HG03139 (cell line): ENCODE measurements around the gene CCNB1.
"Not testable (repeated sequence)": the region's sequence is repeated elsewhere in the genome, so short reads cannot be mapped to it uniquely, and the experiment has no call there.

Experiments used
- ATAC-seq: cut with Tn5 transposase; IDR thresholded peaks from one replicate; pipeline ENCODE4 v1.9.1; 2021; ENCODE audit not compliant: unreplicated experiment

The CCNB1 gene

GRCh38 chr5:69181659-69182293 is 14.8 kb downstream of the CCNB1 start:
- ATAC-seq, result not testable (repeated sequence)

DNA sequence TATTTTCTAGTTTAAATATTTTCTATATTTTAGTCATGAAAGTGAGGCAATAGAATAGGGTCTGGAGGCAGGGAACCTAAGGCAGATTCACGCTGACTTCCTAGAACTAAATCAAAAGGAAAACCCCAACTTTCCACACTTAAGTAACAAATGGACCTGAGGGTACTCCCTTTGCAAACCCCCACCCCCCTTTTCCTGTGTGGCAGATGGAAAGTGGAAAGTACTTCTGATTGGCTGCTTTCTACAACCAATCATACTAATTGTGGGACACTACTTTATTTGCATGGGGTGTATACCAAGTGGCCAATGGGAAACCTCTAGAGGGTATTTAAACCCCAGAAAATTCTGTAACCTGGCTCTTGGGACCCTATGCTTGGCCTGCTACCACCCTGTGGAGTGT is 17.7 kb downstream of the CCNB1 start:
- ATAC-seq, result no peak

DNA sequence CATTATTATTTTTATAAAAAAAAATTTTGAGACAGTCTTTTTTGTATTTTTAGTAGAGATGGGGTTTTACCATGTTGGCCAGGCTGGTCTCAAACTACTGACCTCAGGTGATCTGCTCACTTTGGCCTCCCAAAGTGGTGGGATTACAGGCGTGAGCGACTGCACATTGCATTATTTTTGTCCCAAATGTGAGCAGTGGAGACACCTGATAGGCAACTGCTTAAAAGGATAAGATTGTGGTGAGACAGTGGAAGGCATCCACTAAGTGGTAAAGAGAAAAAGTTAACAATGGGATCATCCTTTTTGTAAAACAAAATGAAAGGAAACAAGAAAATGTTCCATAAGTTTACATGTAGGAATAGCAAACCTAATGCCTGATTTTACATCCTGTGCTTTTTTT is 20.4 kb downstream of the CCNB1 start:
- ATAC-seq, result no peak

DNA sequence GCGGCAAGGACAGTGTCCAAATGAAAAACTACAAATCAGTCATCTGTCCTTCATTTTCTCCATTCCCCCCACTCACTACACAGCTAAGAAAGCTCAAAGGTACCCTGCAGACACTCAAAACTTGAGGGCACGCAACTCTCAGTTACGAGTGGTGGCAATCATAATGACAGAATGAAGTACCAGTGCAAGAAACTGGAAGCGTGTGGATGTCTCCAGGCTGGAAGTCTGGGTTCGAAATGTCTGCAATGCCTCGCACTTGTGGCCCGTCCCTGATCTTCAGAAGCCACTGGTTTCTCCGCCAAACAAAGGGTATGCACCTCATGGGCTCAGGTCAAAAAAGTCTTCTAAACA is 21.8 kb downstream of the CCNB1 start:
- ATAC-seq, result no peak

DNA sequence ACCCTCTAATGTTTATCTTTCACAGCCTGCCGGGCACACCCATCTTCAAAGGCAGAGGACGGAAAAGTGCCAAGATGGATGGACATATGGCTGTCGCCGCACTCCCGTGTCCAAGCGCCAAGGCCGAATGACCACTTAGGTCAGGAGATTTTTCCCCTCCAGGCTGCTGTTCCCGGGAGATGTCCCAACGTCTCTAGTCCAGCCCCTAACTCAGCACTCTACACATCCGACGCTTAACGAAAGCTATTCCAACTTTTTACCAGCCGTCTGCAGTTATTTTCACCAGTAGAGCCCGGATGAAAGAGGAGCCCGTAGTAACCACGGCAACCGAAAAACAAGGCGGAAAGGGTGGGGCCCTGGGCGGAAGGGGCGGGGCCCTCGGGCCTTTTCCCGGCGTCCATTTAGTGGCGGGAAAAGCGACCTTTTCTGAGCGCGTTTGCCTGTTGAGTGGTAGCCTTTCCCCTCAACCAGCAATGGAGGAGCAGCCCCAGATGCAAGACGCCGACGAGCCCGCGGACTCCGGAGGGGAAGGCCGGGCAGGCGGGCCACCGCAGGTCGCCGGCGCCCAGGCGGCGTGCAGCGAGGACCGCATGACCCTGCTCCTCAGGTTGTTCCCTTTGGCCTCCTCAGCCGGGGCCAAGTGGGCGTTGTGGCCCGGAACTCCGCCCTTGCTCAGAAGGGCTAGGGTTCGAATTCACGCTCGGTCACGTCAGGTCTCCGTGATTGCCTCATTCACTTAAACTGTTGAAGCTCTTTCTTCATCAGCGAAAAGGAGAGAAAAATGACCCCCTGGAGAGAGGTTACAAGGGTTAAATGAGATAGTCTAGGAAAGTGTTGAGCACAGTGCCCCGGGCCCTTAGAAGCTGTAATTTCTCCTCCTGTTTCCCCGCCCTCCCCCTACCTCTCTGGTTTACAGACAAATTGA is 22.5 kb downstream of the CCNB1 start, which contains the start of gene CENPH:
Gene CENPH (plus strand): TSS at position 422 of the 925 bp plus-strand sequence. CDS start 52 bp downstream, at position 474.
- ATAC-seq, result peak; percentile 97

- ATAC-seq, result no peak
Observed at GRCh38 chr5:69202497-69202896, 35.5 kb downstream of the CCNB1 start.

- ATAC-seq, result no peak
Observed at GRCh38 chr5:69206528-69207190, 39.7 kb downstream of the CCNB1 start.

GRCh38 chr5:69209602-69210001 is 42.7 kb downstream of the CCNB1 start:
- no peak for ATAC-seq

GRCh38 chr5:69211200-69211599 is 44.2 kb downstream of the CCNB1 start:
- ATAC-seq, result no peak

GRCh38 chr5:69212022-69212421 is 45.1 kb downstream of the CCNB1 start:
- ATAC-seq, result no peak

GRCh38 chr5:69213513-69214215 is 46.7 kb downstream of the CCNB1 start:
- ATAC-seq, result no peak

GRCh38 chr5:69217151-69217511 is 50.2 kb downstream of the CCNB1 start:
- no peak for ATAC-seq

GRCh38 chr5:69217548-69218526 is 50.9 kb downstream of the CCNB1 start:
- peak; percentile 86 for ATAC-seq

GRCh38 chr5:69219939-69220338 is 53.0 kb downstream of the CCNB1 start:
- no peak for ATAC-seq

- ATAC-seq, result not testable (repeated sequence)
Observed at GRCh38 chr5:69220371-69220770, 53.4 kb downstream of the CCNB1 start.

DNA sequence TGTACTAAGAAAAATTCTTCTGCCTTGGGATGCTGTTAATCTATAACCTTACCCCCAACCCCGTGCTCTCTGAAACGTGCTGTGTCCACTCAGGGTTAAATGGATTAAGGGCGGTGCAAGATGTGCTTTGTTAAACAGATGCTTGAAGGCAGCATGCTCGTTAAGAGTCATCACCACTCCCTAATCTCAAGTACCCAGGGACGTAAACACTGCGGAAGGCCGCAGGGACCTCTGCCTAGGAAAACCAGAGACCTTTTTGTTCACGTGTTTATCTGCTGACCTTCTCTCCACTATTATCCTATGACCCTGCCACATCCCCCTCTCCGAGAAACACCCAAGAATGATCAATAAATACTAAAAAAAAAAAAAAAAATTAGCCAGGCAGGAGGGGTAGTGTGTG is 53.9 kb downstream of the CCNB1 start:
- ATAC-seq, result not testable (repeated sequence)

DNA sequence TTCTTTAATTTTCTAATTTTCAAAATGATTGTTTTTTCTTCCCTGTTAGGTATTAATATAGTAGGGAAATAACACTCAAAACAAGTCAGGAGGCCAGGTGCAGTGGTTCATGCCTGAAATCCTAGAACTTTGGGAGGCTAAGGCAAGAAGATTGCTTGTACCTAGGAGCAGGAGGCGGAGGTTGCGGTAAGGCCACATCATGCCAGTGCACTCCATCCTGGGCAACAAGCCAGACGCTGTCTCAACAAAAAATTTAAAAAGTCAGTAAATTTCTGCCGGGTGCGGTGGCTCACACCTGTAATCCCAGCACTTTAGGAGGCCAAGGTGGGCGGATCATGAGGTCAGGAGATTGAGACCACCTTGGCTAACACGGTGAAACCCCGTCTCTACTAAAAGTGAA is 57.6 kb downstream of the CCNB1 start:
- ATAC-seq, result no peak

DNA sequence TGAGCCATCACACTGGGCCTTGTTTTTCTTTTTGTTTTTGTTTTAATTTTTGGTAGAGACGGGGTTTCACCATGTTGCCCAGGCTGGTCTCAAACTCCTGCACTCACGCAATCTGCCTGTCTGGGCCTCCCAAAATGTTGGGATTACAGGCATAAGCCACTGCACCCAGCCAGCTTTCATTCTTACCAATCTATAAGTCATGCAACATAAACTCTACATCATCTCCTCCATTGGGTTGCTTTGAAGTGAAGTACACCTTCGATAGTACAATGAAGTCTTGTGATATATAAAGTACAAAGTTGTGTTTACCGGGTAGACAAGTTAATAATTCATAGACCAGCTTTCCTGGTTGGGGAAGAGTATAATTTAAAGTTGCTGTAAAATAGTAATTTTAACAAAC is 58.9 kb downstream of the CCNB1 start:
- ATAC-seq, result no peak
